HEK293 (cell line): ENCODE data around the gene TC2N.

Experiments
- REPIN1 ChIP-seq: fragments of 450-650 bp; formaldehyde crosslinking; IDR thresholded peaks from 2 replicates; pipeline ENCODE4 v1.5.1; 2017; ENCODE audit warnings: missing biosample characterization, missing genetic modification characterization, low read depth
- YY1 ChIP-seq: fragments of 450-650 bp; formaldehyde crosslinking; IDR thresholded peaks from 2 replicates; pipeline ENCODE4 v1.5.1; 2018; ENCODE audit warnings: missing biosample characterization, missing genetic modification characterization
- ZFP3 ChIP-seq: fragments of 450-650 bp; formaldehyde crosslinking; IDR thresholded peaks from 2 replicates; pipeline ENCODE4 v1.5.1; 2016; ENCODE audit warnings: low read depth, missing biosample characterization, missing genetic modification characterization
- ZNF248 ChIP-seq: fragments of 450-650 bp; formaldehyde crosslinking; IDR thresholded peaks from 2 replicates; pipeline ENCODE4 v1.5.1; 2017; ENCODE audit warnings: missing biosample characterization, missing genetic modification characterization
- ZNF416 ChIP-seq: fragments of 450-650 bp; formaldehyde crosslinking; IDR thresholded peaks from 2 replicates; pipeline ENCODE4 v1.5.1; 2016; ENCODE audit warnings: missing biosample characterization, missing genetic modification characterization
- ZNF747 ChIP-seq: fragments of 450-650 bp; formaldehyde crosslinking; IDR thresholded peaks from 2 replicates; pipeline ENCODE4 v1.5.1; 2016; ENCODE audit warnings: missing biosample characterization, missing genetic modification characterization
- ZNF776 ChIP-seq: fragments of 450-650 bp; formaldehyde crosslinking; IDR thresholded peaks from 2 replicates; pipeline ENCODE4 v1.5.0; 2017; ENCODE audit warnings: missing biosample characterization, missing genetic modification characterization, borderline replicate concordance
- ZNF791 ChIP-seq: fragments of 450-650 bp; formaldehyde crosslinking; IDR thresholded peaks from 2 replicates; pipeline ENCODE4 v1.5.1; 2016; ENCODE audit warnings: missing biosample characterization, missing genetic modification characterization
- ZSCAN30 ChIP-seq: fragments of 450-650 bp; IDR thresholded peaks from 2 replicates; pipeline ENCODE4 v1.5.1; 2018; ENCODE audit warnings: missing biosample characterization, mild to moderate bottlenecking, missing genetic modification characterization, moderate library complexity
- TF ChIP-seq, protein P1 (sequence below): fragments of 450-650 bp; formaldehyde crosslinking; IDR thresholded peaks from 2 replicates; pipeline ENCODE4 v1.5.1; 2016; ENCODE audit warnings: missing biosample characterization, missing genetic modification characterization
- TF ChIP-seq, protein P2 (sequence below): fragments of 450-650 bp; formaldehyde crosslinking; IDR thresholded peaks from 2 replicates; pipeline ENCODE4 v1.5.1; 2016; ENCODE audit warnings: missing biosample characterization, missing genetic modification characterization
- TF ChIP-seq, protein P3 (sequence below): fragments of 450-650 bp; formaldehyde crosslinking; IDR thresholded peaks from 2 replicates; pipeline ENCODE4 v1.5.1; 2016; ENCODE audit warnings: missing biosample characterization, missing genetic modification characterization, low read depth

DNA sequence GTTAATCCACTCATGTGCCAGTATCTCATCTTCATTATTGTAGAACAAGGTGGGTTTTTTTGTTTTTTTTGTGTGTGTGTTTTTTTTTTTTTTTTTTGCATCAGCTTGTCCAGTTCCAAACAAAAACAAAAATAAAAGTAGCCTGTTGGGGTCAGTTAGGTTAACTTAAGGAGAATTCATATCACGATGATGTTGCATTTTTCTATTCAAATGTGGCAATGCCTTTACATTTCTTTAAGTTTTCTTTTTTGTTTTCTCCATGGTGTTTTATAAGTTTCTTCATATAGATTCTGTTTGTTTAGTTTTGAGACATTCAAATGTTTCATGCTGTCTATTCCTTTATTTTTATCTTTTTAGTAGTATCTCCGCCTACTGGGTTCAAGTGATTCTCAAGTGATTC lies 119.3 kb downstream of the TC2N start:
- TF ChIP-seq, protein P1, sequence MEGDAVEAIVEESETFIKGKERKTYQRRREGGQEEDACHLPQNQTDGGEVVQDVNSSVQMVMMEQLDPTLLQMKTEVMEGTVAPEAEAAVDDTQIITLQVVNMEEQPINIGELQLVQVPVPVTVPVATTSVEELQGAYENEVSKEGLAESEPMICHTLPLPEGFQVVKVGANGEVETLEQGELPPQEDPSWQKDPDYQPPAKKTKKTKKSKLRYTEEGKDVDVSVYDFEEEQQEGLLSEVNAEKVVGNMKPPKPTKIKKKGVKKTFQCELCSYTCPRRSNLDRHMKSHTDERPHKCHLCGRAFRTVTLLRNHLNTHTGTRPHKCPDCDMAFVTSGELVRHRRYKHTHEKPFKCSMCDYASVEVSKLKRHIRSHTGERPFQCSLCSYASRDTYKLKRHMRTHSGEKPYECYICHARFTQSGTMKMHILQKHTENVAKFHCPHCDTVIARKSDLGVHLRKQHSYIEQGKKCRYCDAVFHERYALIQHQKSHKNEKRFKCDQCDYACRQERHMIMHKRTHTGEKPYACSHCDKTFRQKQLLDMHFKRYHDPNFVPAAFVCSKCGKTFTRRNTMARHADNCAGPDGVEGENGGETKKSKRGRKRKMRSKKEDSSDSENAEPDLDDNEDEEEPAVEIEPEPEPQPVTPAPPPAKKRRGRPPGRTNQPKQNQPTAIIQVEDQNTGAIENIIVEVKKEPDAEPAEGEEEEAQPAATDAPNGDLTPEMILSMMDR = no peak
- TF ChIP-seq YY1 (tag by site-specific recombination) = no peak
- TF ChIP-seq, protein P2, sequence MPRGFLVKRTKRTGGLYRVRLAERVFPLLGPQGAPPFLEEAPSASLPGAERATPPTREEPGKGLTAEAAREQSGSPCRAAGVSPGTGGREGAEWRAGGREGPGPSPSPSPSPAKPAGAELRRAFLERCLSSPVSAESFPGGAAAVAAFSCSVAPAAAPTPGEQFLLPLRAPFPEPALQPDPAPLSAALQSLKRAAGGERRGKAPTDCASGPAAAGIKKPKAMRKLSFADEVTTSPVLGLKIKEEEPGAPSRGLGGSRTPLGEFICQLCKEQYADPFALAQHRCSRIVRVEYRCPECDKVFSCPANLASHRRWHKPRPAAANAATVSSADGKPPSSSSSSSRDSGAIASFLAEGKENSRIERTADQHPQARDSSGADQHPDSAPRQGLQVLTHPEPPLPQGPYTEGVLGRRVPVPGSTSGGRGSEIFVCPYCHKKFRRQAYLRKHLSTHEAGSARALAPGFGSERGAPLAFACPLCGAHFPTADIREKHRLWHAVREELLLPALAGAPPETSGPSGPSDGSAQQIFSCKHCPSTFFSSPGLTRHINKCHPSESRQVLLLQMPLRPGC (tag by site-specific recombination) = no peak
- no peak for TF ChIP-seq REPIN1 (tag by site-specific recombination)
- no peak for TF ChIP-seq ZNF791 (tag by site-specific recombination)
- no peak for TF ChIP-seq ZNF747 (tag by site-specific recombination)
- TF ChIP-seq ZNF776 = no peak
- TF ChIP-seq, protein P3, sequence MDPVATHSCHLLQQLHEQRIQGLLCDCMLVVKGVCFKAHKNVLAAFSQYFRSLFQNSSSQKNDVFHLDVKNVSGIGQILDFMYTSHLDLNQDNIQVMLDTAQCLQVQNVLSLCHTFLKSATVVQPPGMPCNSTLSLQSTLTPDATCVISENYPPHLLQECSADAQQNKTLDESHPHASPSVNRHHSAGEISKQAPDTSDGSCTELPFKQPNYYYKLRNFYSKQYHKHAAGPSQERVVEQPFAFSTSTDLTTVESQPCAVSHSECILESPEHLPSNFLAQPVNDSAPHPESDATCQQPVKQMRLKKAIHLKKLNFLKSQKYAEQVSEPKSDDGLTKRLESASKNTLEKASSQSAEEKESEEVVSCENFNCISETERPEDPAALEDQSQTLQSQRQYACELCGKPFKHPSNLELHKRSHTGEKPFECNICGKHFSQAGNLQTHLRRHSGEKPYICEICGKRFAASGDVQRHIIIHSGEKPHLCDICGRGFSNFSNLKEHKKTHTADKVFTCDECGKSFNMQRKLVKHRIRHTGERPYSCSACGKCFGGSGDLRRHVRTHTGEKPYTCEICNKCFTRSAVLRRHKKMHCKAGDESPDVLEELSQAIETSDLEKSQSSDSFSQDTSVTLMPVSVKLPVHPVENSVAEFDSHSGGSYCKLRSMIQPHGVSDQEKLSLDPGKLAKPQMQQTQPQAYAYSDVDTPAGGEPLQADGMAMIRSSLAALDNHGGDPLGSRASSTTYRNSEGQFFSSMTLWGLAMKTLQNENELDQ = no peak
- TF ChIP-seq ZNF248 (tag by site-specific recombination) = no peak
- no peak for TF ChIP-seq ZNF416
- TF ChIP-seq ZSCAN30 = no peak
- TF ChIP-seq ZFP3 = no peak
